NCI-H2081 treated with DMSO at 0.1 percent for 48 hours (cell line): ENCODE results near the gene CCNYL1.
"Not testable (repeated sequence)": the region's sequence is repeated elsewhere in the genome, so short reads cannot be mapped to it uniquely, and the experiment has no call there.

ENCODE experiments used
- DNase-seq: peaks from one replicate; lab custom pipeline; 2025; lab: John Stamatoyannopoulos, UW

The CCNYL1 gene

DNA sequence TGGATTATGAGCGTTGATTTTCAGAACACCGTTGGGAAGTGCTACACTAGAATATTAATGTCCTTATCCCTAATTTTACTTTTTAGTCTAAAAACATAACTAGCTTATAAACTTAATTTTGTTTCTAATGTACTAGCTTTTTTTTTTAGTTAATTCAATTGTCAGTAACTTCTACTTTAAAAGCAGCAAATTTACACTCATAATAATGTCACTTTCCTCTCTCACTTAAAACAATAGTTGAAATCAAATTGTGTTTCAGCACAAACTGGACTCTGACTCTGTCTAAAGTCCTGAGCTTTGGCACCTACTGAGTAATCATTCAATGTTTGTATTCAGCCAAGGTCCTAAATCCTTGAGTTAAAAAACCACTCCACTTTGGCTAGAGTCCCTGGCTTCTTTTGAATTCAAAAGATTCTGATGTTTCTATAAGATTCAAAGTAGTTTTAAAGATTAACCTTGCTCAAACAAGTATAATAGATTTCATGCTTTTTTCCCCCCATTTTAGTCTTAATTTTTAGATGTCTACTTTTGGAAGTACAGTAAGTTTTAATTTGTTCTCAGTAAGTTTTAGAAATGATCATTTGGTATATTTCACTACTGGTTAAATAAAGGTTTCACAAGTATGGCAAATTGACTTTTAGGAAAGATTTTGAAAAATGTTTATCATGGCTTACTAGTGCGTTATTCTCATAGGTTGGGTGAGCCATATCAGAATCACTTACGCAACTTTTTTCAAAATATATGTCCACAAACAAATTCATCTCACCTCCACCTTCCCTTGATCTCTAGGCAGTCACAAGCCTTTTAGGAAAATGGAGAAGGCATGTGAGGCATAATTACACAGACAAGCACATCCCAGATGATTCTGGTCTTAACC, 23.4 kb downstream of the CCNYL1 start:
- no peak for DNase-seq

DNA sequence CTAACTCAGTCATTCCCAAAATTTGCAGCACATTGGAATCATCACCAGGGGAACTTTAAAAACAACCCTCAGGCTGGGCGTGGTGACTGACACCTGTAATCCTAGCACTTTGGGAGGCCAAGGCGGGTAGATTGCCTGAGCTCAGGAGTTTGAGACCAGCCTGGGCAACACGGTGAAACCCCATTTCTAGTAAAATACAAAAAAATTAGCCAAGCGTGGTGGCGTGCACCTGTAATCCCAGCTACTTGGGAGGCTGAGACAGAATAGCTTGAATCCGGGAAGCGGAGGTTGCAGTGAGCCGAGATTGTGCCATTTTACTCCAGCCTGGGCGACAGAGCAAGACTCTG, 24.0 kb downstream of the CCNYL1 start:
- not testable (repeated sequence) for DNase-seq

DNA sequence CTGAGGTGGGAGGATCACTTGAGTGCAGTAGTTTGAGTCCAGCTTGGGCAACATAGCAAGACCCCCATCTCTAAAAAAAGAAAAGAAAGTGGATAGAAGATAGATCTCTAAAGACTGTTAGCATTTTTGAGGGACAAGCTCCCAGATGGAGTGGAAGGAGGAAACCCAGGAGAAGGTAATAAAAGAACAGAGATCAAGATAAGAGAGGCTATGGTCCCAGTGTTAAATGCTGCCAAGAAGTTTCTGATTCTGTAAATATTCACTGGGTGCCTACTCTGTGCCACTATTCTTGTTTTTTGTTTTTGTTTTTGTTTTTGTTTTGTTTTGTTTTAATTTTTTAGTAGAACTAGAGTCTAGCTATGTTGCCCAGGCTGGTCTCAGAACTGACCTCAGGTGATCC, 32.1 kb downstream of the CCNYL1 start:
- DNase-seq = no peak

DNA sequence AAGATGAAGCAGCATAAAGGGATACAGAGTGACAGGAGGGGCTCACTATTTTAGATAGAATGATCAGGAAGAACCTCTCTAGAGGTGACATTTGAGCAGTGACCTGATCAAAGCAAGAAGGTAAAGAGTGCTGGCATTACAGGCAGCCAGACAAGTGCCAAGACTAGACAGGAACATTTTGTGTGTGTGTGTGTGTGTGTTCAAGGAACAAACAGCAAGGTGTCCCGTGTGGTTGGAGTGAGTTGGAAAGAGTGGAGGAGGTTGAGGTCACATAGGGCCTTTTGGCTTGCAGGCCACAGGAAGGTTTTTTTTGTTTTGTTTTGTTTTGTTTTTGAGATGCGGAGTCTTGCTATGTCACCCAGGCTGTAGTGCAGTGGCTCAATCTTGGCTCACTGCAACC, 32.6 kb downstream of the CCNYL1 start:
- no peak for DNase-seq

DNA sequence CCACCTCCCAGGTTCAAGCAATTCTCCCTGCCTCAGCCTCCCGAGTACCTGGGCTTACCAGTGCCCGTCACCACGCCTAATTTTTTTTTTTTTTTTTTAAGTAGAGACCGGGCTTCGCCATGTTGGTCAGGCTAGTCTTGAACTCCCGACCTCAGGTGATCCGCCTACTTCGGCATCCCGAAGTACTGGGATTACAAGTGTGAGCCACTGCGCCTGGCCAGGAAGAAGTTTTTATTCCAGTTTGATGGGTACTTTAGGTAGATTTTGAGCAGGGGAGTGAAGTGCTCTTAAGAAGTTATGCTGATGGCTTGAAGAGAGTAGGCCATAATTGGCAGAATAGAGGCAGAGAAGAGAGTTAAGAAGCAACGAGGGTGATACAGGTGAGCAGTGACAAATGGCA, 33.0 kb downstream of the CCNYL1 start:
- DNase-seq = no peak

DNA sequence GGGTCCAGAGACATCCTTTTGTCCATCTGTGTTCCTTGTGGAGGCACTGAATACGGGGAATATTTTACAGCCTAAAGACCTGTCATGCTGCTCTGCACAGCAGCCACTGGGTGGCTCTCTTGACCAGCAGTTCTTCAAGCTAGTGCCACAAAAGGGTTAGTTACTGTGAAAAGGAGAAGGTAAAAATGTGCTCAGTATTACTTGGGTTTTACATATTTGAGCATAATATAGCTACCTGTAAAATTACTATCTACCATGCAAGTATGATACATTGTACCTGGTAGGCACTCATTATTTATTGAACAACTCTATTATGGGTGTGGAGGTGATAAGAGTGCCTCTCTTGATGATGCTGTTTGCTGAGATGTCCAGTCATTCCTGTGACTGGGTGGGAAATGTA, 34.7 kb downstream of the CCNYL1 start:
- DNase-seq = peak; percentile 56

DNA sequence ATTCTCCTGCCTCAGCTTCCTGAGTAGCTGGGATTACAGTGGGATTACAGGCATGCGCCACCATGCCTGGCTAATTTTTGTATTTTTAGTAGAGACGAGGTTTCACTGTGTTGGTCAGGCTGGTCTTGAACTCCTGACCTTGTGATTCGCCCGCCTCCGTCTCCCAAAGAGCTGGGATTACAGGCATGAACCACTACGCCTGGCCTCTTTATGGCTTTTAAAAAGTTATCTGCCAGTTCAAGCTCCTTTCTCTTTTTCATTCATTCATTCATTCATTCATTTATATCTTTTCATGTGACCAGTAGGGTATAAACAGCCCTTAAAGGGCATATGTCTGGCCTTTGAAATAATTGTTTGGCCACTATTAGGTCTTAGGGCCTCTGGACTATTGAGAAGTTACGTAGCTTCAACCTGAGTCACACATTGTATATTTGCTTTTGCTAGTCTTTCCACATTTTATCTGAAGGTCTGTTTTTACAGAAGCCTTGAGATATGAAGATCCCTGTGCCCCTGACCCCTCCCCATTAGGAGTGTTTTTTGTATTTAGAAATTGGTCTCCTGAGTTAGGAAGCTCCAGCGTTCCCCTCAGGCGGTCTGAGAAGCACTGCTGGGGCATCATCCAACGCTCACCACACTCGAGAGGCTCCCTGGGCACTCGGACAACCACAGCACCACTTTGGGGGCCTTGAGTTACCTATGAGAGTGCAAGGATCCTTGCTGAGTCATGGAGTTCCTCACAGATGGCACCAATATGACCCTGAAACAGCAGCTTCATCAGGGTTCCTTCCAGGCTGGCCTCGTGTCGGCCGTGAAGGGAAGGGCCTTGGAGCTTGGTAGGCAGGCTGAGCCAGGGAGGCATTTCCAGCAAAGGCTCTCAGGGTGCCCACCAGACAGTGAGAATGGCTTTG, 36.5 kb downstream of the CCNYL1 start:
- DNase-seq = no peak

DNA sequence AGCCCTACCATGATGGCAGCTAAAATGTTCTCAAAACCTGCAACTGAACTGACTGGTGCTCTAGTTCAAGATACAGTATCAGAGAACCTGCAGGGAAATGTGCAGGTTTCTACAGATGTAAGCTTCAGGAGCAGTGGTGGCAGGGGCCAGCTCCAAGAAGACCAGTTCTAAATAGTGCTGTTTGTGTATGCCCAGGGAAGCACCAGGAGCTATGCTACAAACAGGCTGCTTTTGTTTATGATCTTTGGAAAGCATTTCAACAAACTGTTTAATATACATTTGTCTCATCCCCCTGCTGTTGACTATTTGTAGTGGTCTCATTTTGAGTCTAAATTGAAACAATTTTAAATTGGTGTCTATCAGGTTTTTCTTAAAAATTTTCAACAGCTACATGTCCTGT, 37.6 kb downstream of the CCNYL1 start:
- DNase-seq = no peak

DNA sequence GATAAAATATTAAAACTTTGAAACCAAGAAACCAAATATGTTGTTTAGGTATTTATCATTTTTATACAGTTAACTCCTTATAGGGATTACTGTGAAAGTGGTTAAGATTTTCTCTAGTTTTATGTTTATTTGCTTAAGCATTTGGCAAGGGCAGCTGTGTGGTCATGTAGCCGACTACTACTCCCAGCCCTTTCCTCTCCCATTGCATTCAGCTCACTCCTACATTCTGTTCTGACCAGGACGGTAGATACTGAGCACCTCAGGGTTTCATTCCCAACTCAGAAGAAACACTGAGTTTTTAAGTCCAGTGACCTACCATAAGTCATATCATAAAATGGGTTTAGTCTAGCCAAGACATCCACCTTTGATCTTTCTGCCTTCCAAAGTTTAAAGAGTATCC, 38.4 kb downstream of the CCNYL1 start:
- no peak for DNase-seq

DNA sequence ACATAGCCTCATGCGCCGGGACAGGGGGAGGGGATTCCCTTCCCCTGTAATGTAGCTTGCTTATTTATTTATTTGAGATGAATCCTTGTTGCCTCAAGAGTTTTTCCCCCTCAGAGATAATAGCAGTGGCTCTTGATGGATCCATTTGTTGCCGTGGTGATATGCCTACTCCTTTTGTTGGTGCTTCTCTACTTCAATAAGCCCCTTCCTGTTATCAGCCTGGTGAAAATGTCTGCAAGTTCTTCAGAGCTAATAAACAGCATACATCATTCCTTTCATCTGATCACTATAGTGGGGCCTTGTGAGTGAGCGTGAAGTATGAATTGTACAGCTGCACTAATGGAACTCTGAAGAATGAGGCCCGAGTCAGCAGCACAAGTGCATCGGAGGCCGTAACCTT, 38.9 kb downstream of the CCNYL1 start:
- DNase-seq = no peak

DNA sequence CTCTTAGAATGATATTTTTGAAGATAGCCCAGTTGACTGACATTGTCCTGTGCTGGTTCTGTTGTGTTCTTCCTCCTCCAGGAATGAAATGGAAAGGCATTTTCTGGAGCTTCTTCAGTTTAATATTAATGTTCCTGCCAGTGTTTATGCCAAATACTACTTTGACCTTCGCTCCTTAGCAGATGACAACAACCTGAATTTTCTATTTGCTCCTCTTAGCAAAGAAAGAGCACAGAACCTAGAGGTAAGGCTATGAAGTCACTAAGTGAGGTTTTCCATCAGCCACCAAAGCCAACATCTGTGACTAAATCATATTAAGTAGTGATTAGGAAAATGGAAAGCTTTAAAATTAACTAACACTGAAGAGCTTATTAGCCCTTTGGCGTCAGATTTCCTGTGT, 39.4 kb downstream of the CCNYL1 start:
- DNase-seq = no peak

DNA sequence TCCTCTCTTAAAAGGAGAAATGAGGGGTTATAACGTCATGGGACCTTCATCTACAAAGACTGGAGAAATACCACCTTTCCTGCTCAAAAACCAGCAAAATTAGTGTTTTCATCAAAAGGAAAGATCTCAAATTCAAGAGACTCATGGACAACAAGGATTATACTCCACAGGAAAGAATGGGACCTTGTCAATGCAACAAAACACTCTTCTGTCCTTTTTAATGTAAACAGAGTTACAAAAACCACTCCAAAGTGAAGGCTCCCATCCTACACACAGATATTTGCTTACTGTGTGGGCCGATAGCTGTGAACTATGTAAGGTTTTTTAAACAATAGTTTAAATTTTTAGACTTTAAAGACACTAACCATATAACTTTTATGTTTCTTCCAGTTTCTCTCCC, 42.2 kb downstream of the CCNYL1 start:
- DNase-seq = not testable (repeated sequence)

DNA sequence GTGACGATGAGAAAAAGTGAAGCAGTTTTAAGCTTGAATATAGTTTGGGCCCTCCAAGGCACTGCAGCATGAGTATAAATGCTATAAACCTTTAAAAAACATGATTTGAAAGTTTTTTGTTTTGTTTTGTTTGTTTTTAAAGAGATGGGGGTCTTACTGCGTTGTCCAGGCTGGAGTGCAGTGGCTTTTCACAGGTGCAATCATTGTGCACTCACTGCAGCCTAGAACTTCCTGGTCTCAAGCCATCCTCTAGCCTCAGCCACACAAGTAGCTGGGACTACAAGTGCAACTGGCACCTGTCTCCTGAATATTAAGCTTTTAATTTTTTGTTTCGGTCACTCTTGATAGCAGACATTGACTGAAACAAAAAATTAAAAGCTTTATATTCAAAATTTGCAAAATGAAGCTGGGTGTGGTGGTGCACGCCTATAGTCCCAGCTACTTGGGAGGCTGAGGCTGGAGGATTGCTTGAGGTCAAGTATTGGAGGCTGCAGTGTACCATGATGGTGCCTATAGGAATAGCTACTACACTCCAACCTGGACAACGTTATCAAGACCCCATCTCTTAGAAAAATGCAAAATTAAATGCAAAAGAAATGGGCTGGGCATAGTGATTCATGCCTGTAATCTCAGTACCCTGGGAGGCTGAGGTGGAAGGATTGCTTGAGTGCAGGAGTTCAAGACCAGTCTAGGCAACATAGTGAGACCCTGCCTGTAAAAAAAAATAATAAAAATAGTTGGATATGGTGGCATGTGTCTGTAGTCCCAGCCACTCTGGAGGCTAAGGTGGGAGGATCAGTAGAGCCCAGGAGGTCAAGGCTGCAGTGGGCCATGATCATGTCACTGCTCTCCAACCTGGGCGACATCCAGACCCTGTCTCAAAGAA, 43.3 kb downstream of the CCNYL1 start:
- no peak for DNase-seq

DNA sequence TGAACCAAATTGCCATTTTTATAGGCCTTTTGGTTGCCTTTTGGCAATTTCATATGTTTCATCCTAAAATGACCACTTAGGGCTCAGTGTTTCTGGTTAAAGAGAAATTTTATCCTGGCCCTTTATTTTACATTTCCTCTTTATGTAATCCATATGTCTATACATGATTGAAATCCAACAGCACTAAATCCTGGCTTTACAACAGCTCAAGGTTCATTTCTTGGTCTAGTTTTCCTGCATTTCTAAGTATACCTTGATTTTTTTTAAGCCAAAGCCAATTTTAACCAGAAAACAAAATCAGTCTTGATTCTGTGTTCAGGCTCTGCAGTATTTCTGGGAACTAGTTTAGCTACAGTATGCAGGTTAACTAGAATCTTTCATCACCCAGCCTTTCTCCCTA, 46.6 kb downstream of the CCNYL1 start:
- no peak for DNase-seq

DNA sequence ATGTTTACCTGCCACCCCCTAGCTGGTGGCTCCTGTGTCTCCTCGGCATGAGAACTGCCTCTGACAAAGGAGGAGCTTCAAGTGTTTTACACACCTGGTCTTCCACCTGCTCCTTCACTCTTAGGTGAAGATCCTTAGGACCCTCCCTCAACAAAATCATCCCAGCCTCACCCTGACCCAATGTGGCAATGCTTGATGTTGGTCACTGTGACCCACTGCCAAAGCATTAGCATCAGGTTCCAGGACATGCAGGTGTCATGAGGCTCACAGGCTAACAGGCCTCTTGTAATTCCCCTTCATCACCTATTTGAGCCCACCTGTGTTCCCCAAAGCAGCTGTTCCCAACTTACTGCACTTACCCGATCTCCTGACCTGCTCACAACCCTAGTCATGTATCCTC, 48.5 kb downstream of the CCNYL1 start:
- no peak for DNase-seq

DNA sequence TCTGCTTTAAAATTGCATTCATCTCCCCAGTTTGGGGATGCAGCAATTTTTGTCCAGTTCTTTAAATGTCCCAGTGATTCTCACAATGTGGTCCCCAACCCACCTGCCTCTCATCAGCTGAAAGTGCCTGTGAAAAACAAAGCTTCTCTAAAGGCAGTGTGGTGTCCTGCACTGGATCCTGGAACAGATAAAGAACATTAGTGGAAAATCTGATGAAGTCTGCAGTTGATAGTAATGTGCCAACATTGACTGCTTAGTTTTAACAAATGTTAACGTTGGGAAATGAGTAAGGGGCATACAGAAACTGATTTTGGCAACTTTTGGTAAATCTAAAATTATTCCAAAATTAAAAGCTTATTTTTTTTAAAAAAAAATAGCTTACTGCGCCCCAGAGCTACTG, 49.0 kb downstream of the CCNYL1 start:
- DNase-seq = no peak

DNA sequence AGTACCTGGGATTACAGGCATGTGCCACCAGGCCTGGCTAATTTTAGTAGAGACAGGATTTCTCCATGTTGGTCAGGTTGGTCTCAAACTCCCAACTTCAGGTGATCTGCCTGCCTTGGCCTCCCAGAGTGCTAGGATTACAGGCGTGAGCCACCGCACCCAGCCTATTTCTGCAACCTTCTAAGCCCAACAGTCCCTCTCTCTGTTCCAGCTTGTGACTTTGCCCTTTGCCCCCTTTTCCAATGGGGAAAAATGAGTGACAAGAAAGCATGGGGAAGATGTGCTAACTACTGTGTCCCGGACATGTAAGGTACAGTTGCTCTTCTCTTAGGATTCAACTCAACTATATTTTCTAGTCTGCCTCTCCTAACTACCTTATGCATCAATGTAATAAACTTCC, 50.0 kb downstream of the CCNYL1 start:
- not testable (repeated sequence) for DNase-seq

DNA sequence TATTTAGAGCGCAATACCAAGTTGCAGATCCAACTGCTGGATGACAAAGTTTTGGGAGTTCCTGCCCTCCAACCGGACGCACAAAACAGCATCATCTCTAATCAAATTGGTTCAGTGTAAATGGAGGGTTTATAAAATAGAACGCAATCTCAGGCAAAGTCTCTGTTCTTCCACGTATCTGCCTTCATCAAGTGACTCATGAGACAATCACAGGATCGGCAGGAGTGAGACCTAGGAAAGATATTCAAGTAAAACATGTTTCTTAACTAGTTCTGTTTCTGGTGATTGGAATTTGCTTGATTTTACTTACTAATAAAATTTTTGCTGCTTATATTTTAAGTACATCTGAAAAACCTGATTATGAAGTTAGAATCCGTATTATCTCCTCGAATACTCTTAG, 50.7 kb downstream of the CCNYL1 start:
- DNase-seq = no peak

DNA sequence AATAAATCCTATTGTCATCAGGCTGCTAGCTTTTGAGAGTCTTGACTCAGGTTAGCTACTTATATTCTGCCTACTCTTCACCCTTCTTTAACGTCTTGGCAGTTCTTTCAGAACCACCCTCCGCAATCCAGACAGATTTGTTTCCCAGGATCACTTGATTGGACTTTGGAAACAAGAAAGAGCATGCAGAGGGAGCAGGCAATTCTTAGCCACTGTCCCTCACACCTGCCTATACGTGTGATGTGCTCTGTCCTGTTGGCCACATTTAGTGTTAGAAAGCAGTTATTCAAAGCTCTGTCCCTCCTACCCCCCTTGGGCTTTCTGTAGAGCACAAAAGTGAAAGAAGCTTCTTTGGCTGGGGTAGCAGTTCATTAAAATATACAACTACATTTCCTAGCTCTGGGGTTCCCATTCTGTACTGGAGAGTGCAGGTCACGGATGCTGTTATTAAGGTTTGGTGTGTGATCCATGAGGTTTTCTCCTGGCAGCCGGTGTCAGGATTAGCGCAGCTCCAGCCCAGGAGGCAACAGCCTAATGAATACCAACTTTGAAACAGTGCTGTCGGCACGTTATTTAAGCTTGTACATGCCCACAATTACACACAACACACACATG, 52.0 kb downstream of the CCNYL1 start:
- no peak for DNase-seq

DNA sequence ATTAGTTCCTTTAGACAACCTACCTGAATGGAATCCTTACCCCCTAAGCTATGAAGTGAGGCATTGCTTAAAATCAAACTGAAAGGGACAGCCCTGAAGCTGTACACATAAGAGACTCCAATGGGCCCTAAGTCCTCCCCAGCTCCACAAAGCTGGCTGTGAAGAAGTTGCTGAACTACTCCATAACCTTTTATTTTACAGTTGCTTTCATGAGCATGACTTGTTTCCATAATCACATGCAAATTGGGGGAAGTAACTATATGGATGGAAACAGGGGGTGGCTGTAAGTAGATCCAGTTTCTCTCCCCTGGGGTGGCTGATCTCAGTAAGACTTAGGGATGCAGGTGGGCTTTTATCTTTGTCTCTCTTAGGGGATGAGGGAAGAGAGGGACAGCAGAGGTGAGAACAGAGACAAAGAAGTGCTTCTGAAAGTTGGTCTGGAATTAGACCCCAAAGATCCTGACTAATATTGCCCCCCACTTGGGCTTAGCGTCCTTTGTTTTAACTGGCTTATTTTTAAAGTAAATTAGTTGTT, 52.7 kb downstream of the CCNYL1 start:
- no peak for DNase-seq

DNA sequence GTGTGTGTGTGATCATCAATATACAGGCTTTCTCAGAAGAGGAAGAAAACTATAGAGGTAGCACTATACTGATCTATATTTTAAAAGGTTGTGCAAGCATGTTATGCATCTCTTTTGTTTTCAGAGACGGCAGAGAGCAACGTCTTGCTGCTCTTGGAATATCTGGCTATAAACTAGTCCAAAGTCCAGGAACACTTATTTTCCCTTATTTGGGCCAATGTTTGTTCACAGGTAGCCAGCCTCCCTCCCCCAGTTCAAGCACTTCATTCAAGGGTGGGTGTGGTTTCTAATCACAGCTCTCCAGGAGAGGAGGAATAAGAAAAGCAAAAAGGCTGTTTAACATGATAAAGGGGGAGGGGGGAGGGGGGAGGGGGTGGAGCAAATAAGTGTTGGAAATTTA, 54.1 kb downstream of the CCNYL1 start:
- no peak for DNase-seq
